GM18867 (cell line): ENCODE measurements around the gene BRAF.
"Not testable (repeated sequence)": the region's sequence is repeated elsewhere in the genome, so short reads cannot be mapped to it uniquely, and the experiment has no call there.

Source experiments
- ATAC-seq: cut with Tn5 transposase; IDR thresholded peaks from one replicate; pipeline ENCODE4 v1.9.1; 2021; ENCODE audit warnings: mild to moderate bottlenecking, moderate library complexity; ENCODE audit not compliant: unreplicated experiment

The BRAF gene

GRCh38 chr7:140719721-140720120, 205.0 kb downstream of the BRAF start:
- ATAC-seq, result no peak

- ATAC-seq, result no peak
Measured at GRCh38 chr7:140714331-140715040, 210.2 kb downstream of the BRAF start.

- ATAC-seq, result not testable (repeated sequence)
Measured at GRCh38 chr7:140712392-140712791, 212.3 kb downstream of the BRAF start.

- not testable (repeated sequence) for ATAC-seq
Measured at GRCh38 chr7:140708764-140709163, 216.0 kb downstream of the BRAF start.

- ATAC-seq, result no peak
Measured at GRCh38 chr7:140707132-140707531, 217.6 kb downstream of the BRAF start.

GRCh38 chr7:140704205-140704604, 220.5 kb downstream of the BRAF start:
- ATAC-seq, result no peak

GRCh38 chr7:140702774-140703173, 222.0 kb downstream of the BRAF start:
- ATAC-seq, result no peak

GRCh38 chr7:140698477-140698876, 226.3 kb downstream of the BRAF start:
- ATAC-seq, result no peak

GRCh38 chr7:140697447-140698143, 227.1 kb downstream of the BRAF start:
- ATAC-seq, result no peak

GRCh38 chr7:140696680-140697446, 227.9 kb downstream of the BRAF start, which contains the start of gene NDUFB2:
Gene NDUFB2, plus strand, starts transcription at chr7:140696708. Its CDS starts 37 bp downstream, at chr7:140696745.
- peak; percentile 89 for ATAC-seq

- ATAC-seq, result peak; percentile 1
Measured at GRCh38 chr7:140696024-140696679, 228.6 kb downstream of the BRAF start.

- ATAC-seq, result no peak
Measured at GRCh38 chr7:140695381-140695780, 229.3 kb downstream of the BRAF start.

- no peak for ATAC-seq
Measured at GRCh38 chr7:140694592-140694991, 230.1 kb downstream of the BRAF start.

- ATAC-seq, result not testable (repeated sequence)
Measured at GRCh38 chr7:140693849-140694248, 230.9 kb downstream of the BRAF start.

GRCh38 chr7:140691376-140692045, 233.2 kb downstream of the BRAF start:
- no peak for ATAC-seq

GRCh38 chr7:140689199-140690152, 235.3 kb downstream of the BRAF start:
- no peak for ATAC-seq

GRCh38 chr7:140688341-140688740, 236.4 kb downstream of the BRAF start:
- ATAC-seq, result no peak

GRCh38 chr7:140686921-140687320, 237.8 kb downstream of the BRAF start:
- ATAC-seq, result no peak

- no peak for ATAC-seq
Measured at GRCh38 chr7:140685407-140686087, 239.2 kb downstream of the BRAF start.
